G401 (cell line): Measurements from ENCODE around the gene ESD. TPM values are rescaled to one million over a fixed set of nuclear protein-coding genes. Genes with fewer than 3 reads are reported as not detected.

Experiments used
- total RNA-seq: library from RNA; depleted of rRNA; stranded (reverse); fragments of >200 nt; shearing (Covaris generic); gene quantifications from 2 replicates; pipeline ENCODE4 v1.2.3, GENCODE V29; 2014; rRNA removed

ESD gene
- total RNA-seq, 1 experiment from 2014 or later: 139 TPM

Other genes starting within 250 kb of the ESD start
- gene LRCH1, start 244.0 kb downstream of the ESD start, total RNA-seq: 0.12 and 0.85 TPM in 2 replicates
- gene HTR2A, start 99.9 kb upstream of the ESD start, total RNA-seq: not detected in 2 replicates